Posterior cingulate gyrus (tissue), 11 donors: ENCODE measurements around the gene RHOH.

Source experiments
- DNase-seq, 10 donors: peaks; one replicate each; pipeline versions ENCODE4 v3.0.0 to v3.0.0-alpha.2; 2020 to 2021; ENCODE audit warnings: mixed read lengths in 3 of 10
- intact Hi-C: fragments of 100-400 bp; cut with DNase I; formaldehyde crosslinking; loops from one replicate; pipeline ENCODE4 v1.15.1; 2023

RHOH gene

GRCh38 chr4:40204507-40205258, 7.9 kb downstream of the RHOH start:
- no peak for DNase-seq
- intact Hi-C loops: no loop called here

DNA sequence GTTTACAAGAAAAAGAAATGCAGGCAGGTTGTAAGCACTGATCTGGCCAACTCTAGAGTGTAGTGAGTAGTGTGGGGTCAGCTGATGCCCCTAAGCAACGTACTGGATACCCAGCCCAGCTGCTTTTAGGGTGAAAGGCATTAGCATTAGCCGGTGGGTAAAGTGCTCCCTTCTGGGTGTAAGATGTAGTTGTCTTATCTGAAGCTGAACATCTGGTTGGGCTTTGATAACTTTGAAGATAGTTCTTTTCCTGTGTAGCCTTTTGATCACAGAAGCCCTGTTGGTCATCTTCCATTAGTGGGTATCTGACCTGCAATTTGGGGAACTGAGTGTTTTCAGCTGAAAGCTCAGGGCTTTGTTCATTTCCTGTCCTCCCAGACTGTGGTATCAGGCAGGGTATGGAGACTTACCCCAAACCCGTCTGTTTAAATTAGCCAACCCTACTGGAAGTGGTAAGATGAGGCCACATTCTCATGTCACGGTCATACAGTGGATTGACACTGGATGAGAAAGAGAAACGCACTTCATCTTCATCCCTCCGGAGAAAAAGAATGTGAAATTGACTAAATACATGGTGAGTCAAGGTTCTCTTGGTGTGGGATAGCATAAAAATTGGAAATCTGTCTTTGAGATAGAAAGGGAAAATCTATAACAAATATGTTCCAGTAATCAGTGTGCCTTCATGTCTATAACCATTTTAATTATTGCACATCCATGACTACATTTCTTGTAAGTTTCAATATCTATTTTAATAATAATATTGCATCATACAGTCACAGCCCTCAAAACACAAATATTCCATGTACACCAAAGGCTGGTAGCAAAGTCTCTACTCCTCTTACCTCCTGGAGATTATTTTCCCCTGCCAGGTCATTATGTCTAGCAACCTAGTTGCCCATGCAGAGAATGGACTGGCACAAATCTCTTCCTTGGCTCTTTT, 8.7 kb downstream of the RHOH start:
- no peak for DNase-seq
- intact Hi-C loops: no loop called here

GRCh38 chr4:40206426-40206825, 9.6 kb downstream of the RHOH start:
- DNase-seq: no peak
- intact Hi-C loops: no loop called here

- intact Hi-C loops: no loop called here
- no peak for DNase-seq
Observed at GRCh38 chr4:40209401-40209800, 12.6 kb downstream of the RHOH start.

DNA sequence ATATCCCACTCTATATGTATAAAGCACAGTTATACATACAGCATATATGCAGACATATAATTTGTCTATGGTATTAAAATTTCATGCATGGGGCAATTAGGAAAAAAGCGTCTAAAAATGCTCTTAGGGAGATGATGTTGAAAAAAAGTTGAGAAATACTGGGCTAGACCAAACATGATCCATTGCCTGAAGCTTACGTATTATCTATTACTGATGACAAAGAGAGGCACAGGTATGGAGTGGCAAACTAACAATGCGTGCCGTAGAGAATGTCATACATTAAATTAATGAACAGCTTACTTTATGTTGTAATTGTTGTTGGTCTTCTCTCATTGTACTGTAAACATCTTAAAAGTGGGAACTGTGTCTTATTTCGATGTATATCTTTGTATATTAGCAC, 13.9 kb downstream of the RHOH start:
- intact Hi-C loops: no loop called here
- DNase-seq: no peak

- intact Hi-C loops: no loop called here
- no peak for DNase-seq
Observed at GRCh38 chr4:40211224-40212185, 14.7 kb downstream of the RHOH start.

- intact Hi-C loops: no loop called here
- no peak for DNase-seq
Observed at GRCh38 chr4:40212674-40213527, 16.1 kb downstream of the RHOH start.

DNA sequence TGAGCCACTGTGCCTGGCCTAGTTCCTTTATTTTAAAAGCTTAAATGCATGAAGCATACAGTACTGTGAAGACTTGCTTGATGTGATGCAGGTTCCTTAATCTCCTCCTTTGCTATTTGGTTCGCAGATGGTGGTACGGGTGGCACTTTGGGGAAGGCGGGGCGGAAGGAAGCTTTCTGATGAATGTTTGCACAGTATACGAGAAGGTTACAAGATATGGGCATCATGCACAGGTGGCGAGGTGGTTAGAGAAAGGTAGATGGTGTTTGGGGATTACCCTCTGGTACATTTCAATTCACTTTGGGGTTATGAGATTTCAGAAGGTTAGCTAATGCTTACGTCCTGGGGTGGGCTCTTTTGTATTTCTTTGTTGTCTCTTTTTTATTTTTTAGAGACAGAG, 17.2 kb downstream of the RHOH start:
- intact Hi-C loops: no loop called here
- DNase-seq: no peak

- intact Hi-C loops: no loop called here
Observed at GRCh38 chr4:40214661-40215418, 18.0 kb downstream of the RHOH start.

DNA sequence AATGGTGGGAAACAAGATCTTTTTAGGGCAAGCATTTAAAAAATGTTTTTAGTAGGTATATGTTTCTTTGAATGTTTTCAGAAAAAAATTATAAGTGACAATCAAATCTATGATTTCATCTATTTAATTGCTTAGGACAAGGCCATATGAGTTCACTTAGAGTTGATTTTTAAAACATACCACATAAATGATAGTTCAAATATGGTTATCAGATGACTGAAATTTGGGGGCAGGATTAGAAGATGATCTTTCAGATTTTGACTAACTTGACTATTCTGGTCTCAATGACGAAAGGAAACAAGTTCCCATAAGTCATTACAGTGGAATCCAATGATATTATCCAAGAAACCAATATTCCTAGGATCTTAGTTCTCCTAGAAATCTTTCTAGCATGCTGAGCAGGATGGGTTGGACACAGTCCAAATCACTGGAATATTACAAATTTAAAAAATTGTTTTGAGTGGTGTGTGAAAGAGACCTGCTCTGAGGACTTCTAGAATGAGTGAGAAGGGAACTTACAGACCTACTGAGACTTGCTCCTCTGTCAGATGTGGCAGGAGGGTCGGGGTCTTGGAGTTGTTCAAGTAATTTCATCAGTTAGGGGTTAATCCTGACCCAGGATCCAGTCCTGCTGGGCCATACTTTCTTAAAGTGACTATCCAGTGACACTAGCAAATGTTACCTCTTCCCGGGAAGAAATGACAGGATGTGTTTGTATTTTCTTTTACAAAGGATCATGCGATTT, 20.0 kb downstream of the RHOH start:
- intact Hi-C loops: no loop called here
- DNase-seq: no peak

More at GRCh38 chr4:40214661-40215418, 18.0 kb downstream of the RHOH start:
- DNase-seq: no peak

GRCh38 chr4:40221744-40222143, 24.9 kb downstream of the RHOH start:
- intact Hi-C loops: no loop called here
- DNase-seq: no peak

DNA sequence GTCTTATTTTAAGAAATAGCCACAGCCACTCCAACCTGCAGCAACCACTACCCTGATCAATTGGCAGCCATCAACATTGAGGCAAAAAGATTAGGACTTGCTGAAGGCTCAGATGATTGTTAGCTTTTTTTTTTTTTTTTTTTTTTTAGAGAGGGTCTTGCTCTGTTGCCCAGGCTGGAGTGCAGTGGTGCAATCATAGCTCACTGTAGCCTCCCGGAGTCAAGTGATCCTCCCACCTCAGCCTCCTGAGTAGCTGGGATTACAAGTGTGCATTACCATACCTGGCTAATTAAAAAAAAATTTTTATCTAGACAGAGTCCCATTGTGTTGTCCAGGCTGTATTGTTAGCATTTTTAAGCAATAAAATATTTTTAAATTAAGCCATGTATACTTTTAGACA, 26.5 kb downstream of the RHOH start:
- DNase-seq: no peak
- intact Hi-C loops: no loop called here

- DNase-seq: no peak
- intact Hi-C loops: no loop called here
Observed at GRCh38 chr4:40224432-40224831, 27.6 kb downstream of the RHOH start.

- no peak for DNase-seq
- intact Hi-C loops: no loop called here
Observed at GRCh38 chr4:40225497-40225896, 28.7 kb downstream of the RHOH start.

GRCh38 chr4:40227284-40227683, 30.5 kb downstream of the RHOH start:
- no peak for DNase-seq
- intact Hi-C loops: no loop called here

DNA sequence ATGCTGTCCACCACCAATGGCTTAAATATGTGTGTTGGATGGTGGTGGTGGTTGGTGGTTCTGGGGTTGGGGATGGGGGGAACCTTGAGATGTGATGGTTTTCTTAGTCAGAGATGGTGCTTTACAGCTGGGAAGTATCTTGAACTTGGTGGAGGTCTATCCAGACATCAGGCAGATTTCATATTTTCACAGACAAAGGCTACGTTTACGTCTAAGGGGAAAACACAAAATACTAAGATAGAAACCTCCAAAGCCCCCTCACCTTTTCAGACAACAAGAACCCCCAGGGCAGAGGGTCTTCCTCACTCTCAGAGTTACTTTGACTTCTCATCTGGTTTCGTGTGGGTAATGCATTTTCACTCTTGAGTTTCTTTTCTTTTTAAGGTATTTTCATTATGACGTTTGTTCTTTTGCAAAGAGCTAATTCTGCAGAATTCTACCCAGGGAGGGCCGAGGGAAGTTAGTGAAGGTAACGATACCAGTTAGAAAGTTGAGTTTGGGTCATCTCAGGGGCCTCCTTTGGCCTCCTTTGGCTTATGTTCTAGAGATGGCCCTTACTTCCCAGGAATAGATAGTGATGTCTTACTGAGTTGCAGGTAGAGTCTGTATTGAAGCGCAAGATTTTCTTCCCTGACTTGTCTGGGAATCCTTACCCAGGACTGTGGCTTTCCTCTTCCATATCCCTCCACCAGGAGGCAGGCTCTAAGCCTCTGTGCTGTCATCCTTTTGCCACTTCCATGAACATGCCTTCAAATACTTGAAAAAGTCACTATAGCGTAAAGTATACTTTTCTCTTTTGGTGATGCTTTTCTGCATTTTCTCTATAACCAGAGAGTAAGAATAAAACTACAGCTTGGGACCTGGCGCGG, 31.9 kb downstream of the RHOH start:
- intact Hi-C loops: no loop called here
- no peak for DNase-seq

DNA sequence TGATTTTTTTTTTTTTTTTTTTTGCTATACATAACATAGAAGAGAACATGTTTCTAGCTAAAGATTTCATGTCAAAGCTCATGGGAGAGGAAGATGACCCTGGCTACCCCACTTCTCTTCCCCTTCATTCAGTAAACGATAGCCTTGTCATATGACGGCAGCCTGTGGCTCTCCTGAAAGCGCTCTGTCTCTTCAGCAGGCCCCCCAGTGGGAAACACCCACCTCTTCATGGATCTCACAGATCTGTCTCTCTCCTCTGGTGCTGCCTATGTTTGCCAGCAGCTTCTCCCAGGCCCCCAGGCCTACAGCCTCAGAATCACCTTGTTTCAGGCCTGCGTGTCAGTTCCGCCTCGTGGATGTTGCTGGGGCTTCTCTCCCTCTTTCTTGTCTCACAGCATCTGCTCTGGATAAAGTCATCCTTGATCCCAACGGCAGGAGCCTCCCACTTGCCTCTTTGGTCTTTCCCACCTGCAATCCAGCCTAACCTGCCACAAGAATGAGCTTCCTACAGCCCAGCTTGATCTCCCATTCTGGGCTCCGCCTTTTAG, 34.6 kb downstream of the RHOH start:
- no peak for DNase-seq
- intact Hi-C loops: no loop called here
